Esophagus muscularis mucosa (tissue), 3 donors: ENCODE results near the gene STAT1.

Experiments used
- POLR2AphosphoS5 ChIP-seq, 2 donors: sonication (generic); formaldehyde crosslinking; IDR thresholded peaks; one replicate each; pipeline ENCODE4 v1.6.1; 2017; ENCODE audit warnings: antibody characterized with exemption in 2 of 2
- TF ChIP-seq, protein P1 (sequence below), 3 experiments: fragments of 200-600 bp in 2 of 3; fragments of 450-650 bp in 1 of 3; sonication (generic) in 2 of 3; IDR thresholded peaks; one replicate each; pipeline ENCODE4 v1.5.1; 2017 to 2019; ENCODE audit warnings: antibody characterized with exemption in 3 of 3, mild to moderate bottlenecking in 2 of 3, moderate library complexity in 1 of 3

- TF ChIP-seq, protein P1, sequence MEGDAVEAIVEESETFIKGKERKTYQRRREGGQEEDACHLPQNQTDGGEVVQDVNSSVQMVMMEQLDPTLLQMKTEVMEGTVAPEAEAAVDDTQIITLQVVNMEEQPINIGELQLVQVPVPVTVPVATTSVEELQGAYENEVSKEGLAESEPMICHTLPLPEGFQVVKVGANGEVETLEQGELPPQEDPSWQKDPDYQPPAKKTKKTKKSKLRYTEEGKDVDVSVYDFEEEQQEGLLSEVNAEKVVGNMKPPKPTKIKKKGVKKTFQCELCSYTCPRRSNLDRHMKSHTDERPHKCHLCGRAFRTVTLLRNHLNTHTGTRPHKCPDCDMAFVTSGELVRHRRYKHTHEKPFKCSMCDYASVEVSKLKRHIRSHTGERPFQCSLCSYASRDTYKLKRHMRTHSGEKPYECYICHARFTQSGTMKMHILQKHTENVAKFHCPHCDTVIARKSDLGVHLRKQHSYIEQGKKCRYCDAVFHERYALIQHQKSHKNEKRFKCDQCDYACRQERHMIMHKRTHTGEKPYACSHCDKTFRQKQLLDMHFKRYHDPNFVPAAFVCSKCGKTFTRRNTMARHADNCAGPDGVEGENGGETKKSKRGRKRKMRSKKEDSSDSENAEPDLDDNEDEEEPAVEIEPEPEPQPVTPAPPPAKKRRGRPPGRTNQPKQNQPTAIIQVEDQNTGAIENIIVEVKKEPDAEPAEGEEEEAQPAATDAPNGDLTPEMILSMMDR (IDR thresholded peaks at IDR 0.05) = no peak
- no peak for TF ChIP-seq POLR2AphosphoS5 (IDR thresholded peaks at IDR 0.05)
Measured at GRCh38 chr2:191059308-191059707, 45.3 kb upstream of the STAT1 start.
